Measurements from ENCODE around the gene DENND4C. TPM values are rescaled to one million over a fixed set of nuclear protein-coding genes. Genes with fewer than 3 reads are reported as not detected.

Gene DENND4C
- total and polyA plus RNA-seq, 2 of the 4 experiments (the other 2 are of a cell fraction), result 9.0 to 32.6 TPM

DNA sequence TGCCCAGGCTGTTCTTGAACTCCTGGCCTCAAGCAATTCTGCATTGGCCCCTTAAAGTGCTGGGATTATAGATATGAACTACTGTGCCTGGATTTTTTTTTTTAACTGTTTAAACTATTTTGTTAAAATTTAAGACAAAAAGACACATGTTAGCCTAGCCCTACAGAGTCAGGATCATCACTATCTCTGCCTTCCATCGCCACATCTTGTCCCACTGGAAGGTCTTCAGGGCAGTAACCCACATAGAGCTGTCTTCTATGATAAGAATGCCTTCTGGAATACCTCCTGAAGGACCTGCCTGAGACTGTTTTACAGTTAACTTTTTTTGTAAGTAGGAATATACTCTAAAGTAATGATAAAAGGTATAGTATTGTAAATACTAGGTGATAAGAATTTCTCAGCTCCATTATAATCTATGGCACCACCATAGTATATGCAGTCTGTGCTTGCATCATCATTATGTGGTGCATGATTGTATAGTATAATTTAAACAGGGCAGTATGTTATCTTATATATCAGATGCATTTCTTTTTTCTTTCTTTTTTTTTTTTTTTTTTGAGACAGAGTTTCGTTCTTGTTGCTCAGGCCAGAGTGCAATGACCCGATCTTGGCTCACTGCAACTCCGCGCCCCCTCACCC is 52.7 kb downstream of the DENND4C start:
- dilution Hi-C loops (cut with HindIII; ENCODE audit: low sequenced_read_pairs, unreplicated experiment), result no loop called here
- Histone ChIP-seq H3K9me1 (ENCODE audit: insufficient read depth, low read length) (no peaks in the 10 kb centered on the region), H2BK20ac (ENCODE audit: low read depth, low read length) (no peak overlapping the region), H3K9me3 (ENCODE audit: control insufficient read depth, insufficient read depth, low read length) (no peaks in the 10 kb centered on the region), H4K8ac (ENCODE audit: low read depth in 2 of 2, low read length in 2 of 2) (no peak overlapping the region), H2AK5ac (ENCODE audit: low read depth, low read length) (no peak overlapping the region), H3K18ac (ENCODE audit: low read depth, low read length) (no peak overlapping the region), H3K27ac (ENCODE audit: insufficient read depth, low read length) (no peak overlapping the region), H3K4me2 (ENCODE audit: low read depth, low read length) (no peak overlapping the region), H2BK5ac (ENCODE audit: low read depth, low read length, poor library complexity, severe bottlenecking) (no peak overlapping the region), H2BK15ac (ENCODE audit: low read depth, low read length) (no peak overlapping the region), H3K4me1 (ENCODE audit: control insufficient read depth, insufficient read depth, low read length) (no peaks in the 10 kb centered on the region), H3K79me1 (ENCODE audit: low read depth in 1 of 2, low read length in 2 of 2) (peaks cover 20 to 32% of the 10 kb centered on the region in 2 experiments), H3K56ac (ENCODE audit: extremely low read depth, insufficient read depth, low read length) (no peak overlapping the region), H3K4ac (ENCODE audit: low read depth, low read length) (no peak overlapping the region), H2BK120ac (ENCODE audit: low read depth, low read length) (no peak overlapping the region), H2AK9ac (replicated peaks; ENCODE audit: low read depth, low read length, poor library complexity) (no peak overlapping the region), H3K23ac (ENCODE audit: low read depth, low read length) (no peak overlapping the region), H4K91ac (ENCODE audit: insufficient read depth, low read depth, low read length) (no peak overlapping the region), H3K4me3 (ENCODE audit: insufficient read depth, low read depth, low read length) (no peak overlapping the region), H3K27me3 (ENCODE audit: control insufficient read depth, insufficient read depth, low read length) (no peaks in the 10 kb centered on the region), H4K5ac (ENCODE audit: low read depth, low read length) (no peak overlapping the region), H2AFZ (replicated peaks; ENCODE audit: low read length, poor library complexity) (no peak overlapping the region), H3K36me3 (ENCODE audit: control insufficient read depth, insufficient read depth, low read length) (0 out of 2 replicates have a peak, but pooled peaks cover 1% of the 10 kb centered on the region), H3K9ac (ENCODE audit: low read depth, low read length) (no peak overlapping the region), H4K20me1 (ENCODE audit: insufficient read depth, low read length) (0 out of 2 replicates have a peak, but pooled peaks cover 3% of the 10 kb centered on the region), H3K14ac (replicated peaks; ENCODE audit: low read depth, low read length) (no peak overlapping the region)
- ATAC-seq (ENCODE audit: low read depth) (no peak), DNase-seq (no peak)
- ChIA-PET CTCF (no interaction called here), POLR2A (ENCODE audit: unreplicated experiment) (no interaction called here)
- intact Hi-C loops (cut with micrococcal nuclease), result loop anchor here (10.0 kb wide), 1 partner anchor 72 kb away; no protein-coding TSS in a partner anchor
- in situ Hi-C loops (cut with MboI; ENCODE audit: low sequenced_read_pairs), result no loop called here
- no CpG with 5 or more reads among the region's 5 CpGs for WGBS, 2 experiments (ENCODE audit: extremely low coverage in 2 of 2, insufficient read length in 1 of 2)
- no peak for TF ChIP-seq MAFK (IDR thresholded peaks at IDR 0.05; ENCODE audit: low read depth, low read length)
- no peak for TF ChIP-seq NFE2L2 (IDR thresholded peaks at IDR 0.05; ENCODE audit: low read depth, low read length)
- no peak for TF ChIP-seq SMC3 (IDR thresholded peaks at IDR 0.05; ENCODE audit: low read depth, low read length)
- TF ChIP-seq MAZ (IDR thresholded peaks at IDR 0.05; ENCODE audit: borderline replicate concordance, low read depth, low read length), result no peak
- no TSS peak for BruUV-seq (replicated peaks)

Data from IMR-90 (cell line).